Adrenal gland (tissue), 12 donors: ENCODE results near the gene SSBP3. TPM values are rescaled to one million over a fixed set of nuclear protein-coding genes. Genes with fewer than 3 reads are reported as not detected.

ENCODE experiments used
- DNase-seq, 7 donors: peaks; one replicate each; pipeline ENCODE4 v3.0.0-alpha.2; 2019 to 2020
- H3K27ac ChIP-seq, 5 donors: fragments of 200-600 bp; sonication (generic) in 4 of 5; 1 replicate in 3 of 5; 2 replicates in 2 of 5; pipeline versions ENCODE4 v1.5.1 to v1.8.0; 2016 to 2020; ENCODE audit warnings: mild to moderate bottlenecking in 1 of 5
- H3K27me3 ChIP-seq: fragments of 200-600 bp; 2 replicates; pipeline ENCODE4 v1.8.0; 2021
- H3K36me3 ChIP-seq, 2 donors: fragments of 200-600 bp; replicated peaks in 1 of 2; 1 replicate in 1 of 2; 2 replicates in 1 of 2; pipeline versions ENCODE4 v1.5.1 to v1.8.0; 2018 to 2022
- H3K4me1 ChIP-seq, 2 donors: fragments of 200-600 bp; replicated peaks in 1 of 2; 1 replicate in 1 of 2; 2 replicates in 1 of 2; pipeline versions ENCODE4 v1.5.1 to v1.8.0; 2018 to 2021
- H3K4me3 ChIP-seq, 4 donors: fragments of 200-600 bp; sonication (generic) in 3 of 4; one replicate each; pipeline ENCODE4 v1.5.1; 2016 to 2018
- H3K9me3 ChIP-seq, 3 donors: fragments of 200-600 bp; sonication (generic) in 1 of 3; replicated peaks in 1 of 3; 1 replicate in 2 of 3; 2 replicates in 1 of 3; pipeline versions ENCODE4 v1.5.1 to v1.8.0; 2016 to 2021
- CTCF ChIP-seq, 6 experiments: fragments of 450-650 bp in 4 of 6; fragments of 200-600 bp in 2 of 6; sonication (generic) in 1 of 6; IDR thresholded peaks; 1 replicate in 5 of 6; 2 replicates in 1 of 6; pipeline versions ENCODE4 v1.5.1 to v1.8.0; 2016 to 2021; ENCODE audit warnings: antibody characterized with exemption in 6 of 6, mild to moderate bottlenecking in 2 of 6, moderate library complexity in 1 of 6
- POLR2A ChIP-seq, 2 donors: fragments of 450-650 bp; IDR thresholded peaks; one replicate each; pipeline ENCODE4 v1.6.1; 2017; ENCODE audit warnings: antibody characterized with exemption in 2 of 2, mild to moderate bottlenecking in 2 of 2, moderate library complexity in 1 of 2
- whole genome bisulfite sequencing, 4 donors: extraction: QIAGEN DNeasy Blood & Tissue Kit in 2 of 4; methylation state at CpG; one replicate each; pipeline versions ENCODE4 v1.1.5 to v1.1.7; 2013 to 2017; 5-methylcytosine and 5-hydroxymethylcytosine counted together
- intact Hi-C, 2 donors: fragments of 100-400 bp; cut with DNase I; formaldehyde crosslinking; loops; one replicate each; pipeline versions ENCODE4 v1.14.1 to v1.15.0; 2022 to 2023
- polyA plus RNA-seq, 3 donors: library from polyadenylated mRNA; stranded (reverse); fragments of 200-250 nt in 2 of 3; fragments of 350-450 nt in 1 of 3; fragmentation: Illumina TruSeq in 1 of 3; extraction: RNeasy Lipid Tissue Mini Kit (QIAGEN cat#74804) in 1 of 3; gene quantifications; one replicate each; pipeline ENCODE4 v1.2.3, GENCODE V29; 2013 to 2014
- total RNA-seq, 9 donors: library from RNA; depleted of rRNA in 4 of 9; stranded (reverse); fragments of >200 nt in 4 of 9; fragments of 120-200 nt in 1 of 9; fragmentation: NEBNext Ultra II Directional in 1 of 9; extraction: Animal tissue kit (Norgen Biotek cat#: 25700) in 1 of 9; gene quantifications; one replicate each; pipeline versions ENCODE4 v1.1.0 to v1.2.4, GENCODE V29; 2013 to 2023
- donor health status: healthy with polysubstance abuse.
- donor health status: Bipolar disorder and iron deficiency.
- donor health status: DM: yes; HTN: yes; CAD: no.
- donor health status: DM: no; HTN: no; CAD: no.
- donor health status: DM: no; HTN: no; CAD: no.
- donor health status: DM: yes; HTN: yes; CAD: no.

Gene SSBP3
- total and polyA plus RNA-seq, 12 donors, result 15.3 to 150 (median 66.0) TPM

- H3K9me3 ChIP-seq, result no peaks in the 10 kb centered on the region
- peak overlapping the region in 3 of 5 donors; percentile 79 to 81 (median 80) for H3K27ac ChIP-seq
- DNase-seq, result no peak
- H3K27me3 ChIP-seq, result no peaks in the 10 kb centered on the region
- 70 to 79% (median 75%) methylated on average over 5 of the region's 5 CpGs for WGBS, 4 donors
- H3K36me3 ChIP-seq, result no peaks in the 10 kb centered on the region
- H3K4me3 ChIP-seq, result no peak overlapping the region
- peaks cover 40 to 76% of the 10 kb centered on the region in 2 donors for H3K4me1 ChIP-seq
- no peak for TF ChIP-seq CTCF (IDR thresholded peaks at IDR 0.05)
- no peak for TF ChIP-seq POLR2A (IDR thresholded peaks at IDR 0.05)
- intact Hi-C loops, result no loop called here
Measured at GRCh38 chr1:54336116-54336515, 70.1 kb downstream of the SSBP3 start.

GRCh38 chr1:54335755-54336108, 70.5 kb downstream of the SSBP3 start:
- 14 to 63% (median 61%) methylated on average over 7 of the region's 7 CpGs for WGBS, 4 donors
- TF ChIP-seq POLR2A (IDR thresholded peaks at IDR 0.05), result no peak
- TF ChIP-seq CTCF (IDR thresholded peaks at IDR 0.05), result no peak
- no peaks in the 10 kb centered on the region for H3K27me3 ChIP-seq
- H3K9me3 ChIP-seq, result no peaks in the 10 kb centered on the region
- intact Hi-C loops, result no loop called here
- H3K27ac ChIP-seq, result peak overlapping the region in 4 of 5 donors; percentile 54 to 81 (median 80)
- no peak overlapping the region for H3K4me3 ChIP-seq
- H3K4me1 ChIP-seq, result peaks cover 41 to 76% of the 10 kb centered on the region in 2 donors
- peak in 6 of 7 donors; percentile 65 to 84 (median 66) for DNase-seq
- H3K36me3 ChIP-seq, result no peaks in the 10 kb centered on the region

GRCh38 chr1:54335011-54335754, 71.0 kb downstream of the SSBP3 start:
- Histone ChIP-seq H3K4me1 (peaks cover 41 to 76% of the 10 kb centered on the region in 2 donors), H3K27me3 (no peaks in the 10 kb centered on the region), H3K36me3 (no peaks in the 10 kb centered on the region), H3K27ac (peak overlapping the region in 4 of 5 donors; percentile 54 to 81 (median 80)), H3K4me3 (no peak overlapping the region), H3K9me3 (no peaks in the 10 kb centered on the region)
- peak in 5 of 7 donors; percentile 44 to 72 (median 51) for DNase-seq
- TF ChIP-seq POLR2A (IDR thresholded peaks at IDR 0.05), result no peak
- TF ChIP-seq CTCF (IDR thresholded peaks at IDR 0.05), result no peak
- WGBS, 4 donors, result 36 to 51% (median 44%) methylated on average over 13 of the region's 13 CpGs
- intact Hi-C loops, result no loop called here

GRCh38 chr1:54332781-54333585, 73.2 kb downstream of the SSBP3 start:
- peaks cover 50 to 86% of the 10 kb centered on the region in 2 donors for H3K4me1 ChIP-seq
- 40 to 67% (median 47%) methylated on average over 3 to 21 of the region's 21 CpGs for WGBS, 4 donors
- H3K27ac ChIP-seq, result peak overlapping the region in 3 of 5 donors; percentile 0 to 81 (median 73)
- no peaks in the 10 kb centered on the region for H3K36me3 ChIP-seq
- H3K9me3 ChIP-seq, result no peaks in the 10 kb centered on the region
- no peak overlapping the region for H3K4me3 ChIP-seq
- peak in 6 of 7 donors; percentile 43 to 67 (median 46) for DNase-seq
- intact Hi-C loops, result no loop called here
- no peak for TF ChIP-seq POLR2A (IDR thresholded peaks at IDR 0.05)
- no peak for TF ChIP-seq CTCF (IDR thresholded peaks at IDR 0.05)
- no peaks in the 10 kb centered on the region for H3K27me3 ChIP-seq
